Measurements from ENCODE around the gene ABAT. TPM values are rescaled to one million over a fixed set of nuclear protein-coding genes. Genes with fewer than 3 reads are reported as not detected.

The ABAT gene
- total and polyA plus RNA-seq, 9 donors = 3.8 to 20.3 (median 13.6) TPM

- WGBS, 3 donors = 87 to 92% (median 90%) methylated on average over 18 of the region's 18 CpGs
- H3K27ac ChIP-seq = no peak overlapping the region
- TF ChIP-seq CTCF (IDR thresholded peaks at IDR 0.05) (no peak), EP300 (IDR thresholded peaks at IDR 0.05) (no peak), POLR2A (IDR thresholded peaks at IDR 0.05) (no peak)
- intact Hi-C loops (cut with DNase I) = no loop called here
- H3K36me3 ChIP-seq = no peaks in the 10 kb centered on the region
- H3K9me3 ChIP-seq = no peaks in the 10 kb centered on the region
- no peaks in the 10 kb centered on the region for H3K27me3 ChIP-seq
- no peaks in the 10 kb centered on the region for H3K4me1 ChIP-seq (ENCODE audit: insufficient read depth)
- peak in 1 of 5 donors; percentile 12 for DNase-seq
- no peak overlapping the region for H3K4me3 ChIP-seq
Measured at GRCh38 chr16:8764525-8765250, 90.3 kb downstream of the ABAT start.

GRCh38 chr16:8767176-8767575, 92.8 kb downstream of the ABAT start:
- H3K36me3 ChIP-seq = no peaks in the 10 kb centered on the region

GRCh38 chr16:8768283-8768682, 93.9 kb downstream of the ABAT start:
- intact Hi-C loops (cut with DNase I) = no loop called here
- WGBS, 3 donors = 93 to 94% (median 94%) methylated on average over 12 of the region's 12 CpGs
- Histone ChIP-seq H3K36me3 (no peaks in the 10 kb centered on the region), H3K9me3 (no peaks in the 10 kb centered on the region), H3K4me3 (no peak overlapping the region), H3K27ac (no peak overlapping the region), H3K27me3 (no peaks in the 10 kb centered on the region), H3K4me1 (ENCODE audit: insufficient read depth) (no peaks in the 10 kb centered on the region)
- no peak for TF ChIP-seq POLR2A (IDR thresholded peaks at IDR 0.05)
- TF ChIP-seq EP300 (IDR thresholded peaks at IDR 0.05) = no peak
- no peak for TF ChIP-seq CTCF (IDR thresholded peaks at IDR 0.05)
- DNase-seq = no peak

More at GRCh38 chr16:8767176-8767575, 92.8 kb downstream of the ABAT start:
- Histone ChIP-seq H3K4me1 (ENCODE audit: insufficient read depth) (no peaks in the 10 kb centered on the region), H3K9me3 (no peaks in the 10 kb centered on the region), H3K4me3 (no peak overlapping the region), H3K27me3 (no peaks in the 10 kb centered on the region), H3K27ac (no peak overlapping the region)
- DNase-seq = no peak
- TF ChIP-seq CTCF (IDR thresholded peaks at IDR 0.05) (no peak), EP300 (IDR thresholded peaks at IDR 0.05) (no peak), POLR2A (IDR thresholded peaks at IDR 0.05) (no peak)
- WGBS, 3 donors = 92 to 96% (median 95%) methylated on average over 8 of the region's 8 CpGs
- intact Hi-C loops (cut with DNase I) = no loop called here

GRCh38 chr16:8768692-8769091, 94.3 kb downstream of the ABAT start:
- Histone ChIP-seq H3K27ac (no peak overlapping the region), H3K4me1 (ENCODE audit: insufficient read depth) (no peaks in the 10 kb centered on the region), H3K27me3 (no peaks in the 10 kb centered on the region), H3K9me3 (no peaks in the 10 kb centered on the region), H3K36me3 (no peaks in the 10 kb centered on the region), H3K4me3 (no peak overlapping the region)
- no peak for DNase-seq
- 76 to 81% (median 79%) methylated on average over 12 of the region's 12 CpGs for WGBS, 3 donors
- intact Hi-C loops (cut with DNase I) = no loop called here
- TF ChIP-seq EP300 (IDR thresholded peaks at IDR 0.05) (no peak), POLR2A (IDR thresholded peaks at IDR 0.05) (no peak), CTCF (IDR thresholded peaks at IDR 0.05) (no peak)

Measured in ovary (tissue), 9 donors.